Bronchial epithelial cell (primary cell): ENCODE data around the gene MYOF. TPM values are rescaled to one million over a fixed set of nuclear protein-coding genes. Genes with fewer than 3 reads are reported as not detected.
A peak's percentile ranks its signal among the peaks of the same experiment; 100 is the strongest.

ENCODE experiments used
- DNase-seq: peaks from one replicate; pipeline ENCODE4 v3.0.0-alpha.2; 2010; ENCODE audit warnings: low read depth
- FAIRE-seq: peaks from 2 replicates; lab custom pipeline; 2011; peaks lifted over from hg19 to GRCh38; lab: Jason Lieb, UNC
- H3K27me3 ChIP-seq: 2 replicates; pipeline ENCODE4 v1.5.1; 2011; ENCODE audit warnings: low read length; ENCODE audit not compliant: control insufficient read depth, insufficient read depth
- H3K36me3 ChIP-seq: 2 replicates; pipeline ENCODE4 v1.5.1; 2011; ENCODE audit warnings: low read length; ENCODE audit not compliant: control insufficient read depth, insufficient read depth
- H3K4me3 ChIP-seq: 2 replicates; pipeline ENCODE4 v1.5.1; 2011; ENCODE audit warnings: mild to moderate bottlenecking, low read depth, low read length, control low read depth
- total RNA-seq: library from RNA; depleted of rRNA; stranded (reverse); fragments of >200 nt; gene quantifications from 2 replicates; pipeline ENCODE4 v1.2.1, GENCODE V29; 2014
- TF ChIP-seq, protein P1 (sequence below): IDR thresholded peaks from 2 replicates; pipeline ENCODE4 v1.5.1; 2011; ENCODE audit warnings: mild to moderate bottlenecking, moderate library complexity, low read length, control low read depth, inconsistent platforms; ENCODE audit not compliant: insufficient read depth, severe bottlenecking

Gene MYOF
- total RNA-seq, 1 donor from 2014 or later = 133 TPM

DNA sequence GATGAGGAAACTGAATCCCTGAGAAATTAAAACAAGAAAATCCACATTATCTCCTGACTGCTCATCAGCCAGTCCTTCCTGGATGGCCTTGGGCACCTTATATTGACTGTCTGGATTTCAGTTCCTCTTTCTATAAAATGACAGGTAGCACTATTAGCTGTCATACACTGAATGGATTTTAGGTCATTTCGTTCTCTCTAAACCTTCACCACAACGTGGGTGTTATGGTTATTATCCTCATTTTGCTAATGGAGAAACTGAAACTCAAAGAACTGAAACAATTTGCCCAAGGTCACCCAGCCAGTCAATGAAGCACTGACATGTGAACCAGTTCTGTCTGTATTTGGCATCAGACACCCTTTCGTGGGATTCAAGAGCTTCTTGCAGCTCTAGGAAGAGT lies 214.6 kb downstream of the MYOF start:
- DNase-seq (no peak), FAIRE-seq (no peak)
- Histone ChIP-seq H3K4me3 (no peak overlapping the region), H3K27me3 (no peaks in the 10 kb centered on the region), H3K36me3 (no peaks in the 10 kb centered on the region)
- TF ChIP-seq, protein P1, sequence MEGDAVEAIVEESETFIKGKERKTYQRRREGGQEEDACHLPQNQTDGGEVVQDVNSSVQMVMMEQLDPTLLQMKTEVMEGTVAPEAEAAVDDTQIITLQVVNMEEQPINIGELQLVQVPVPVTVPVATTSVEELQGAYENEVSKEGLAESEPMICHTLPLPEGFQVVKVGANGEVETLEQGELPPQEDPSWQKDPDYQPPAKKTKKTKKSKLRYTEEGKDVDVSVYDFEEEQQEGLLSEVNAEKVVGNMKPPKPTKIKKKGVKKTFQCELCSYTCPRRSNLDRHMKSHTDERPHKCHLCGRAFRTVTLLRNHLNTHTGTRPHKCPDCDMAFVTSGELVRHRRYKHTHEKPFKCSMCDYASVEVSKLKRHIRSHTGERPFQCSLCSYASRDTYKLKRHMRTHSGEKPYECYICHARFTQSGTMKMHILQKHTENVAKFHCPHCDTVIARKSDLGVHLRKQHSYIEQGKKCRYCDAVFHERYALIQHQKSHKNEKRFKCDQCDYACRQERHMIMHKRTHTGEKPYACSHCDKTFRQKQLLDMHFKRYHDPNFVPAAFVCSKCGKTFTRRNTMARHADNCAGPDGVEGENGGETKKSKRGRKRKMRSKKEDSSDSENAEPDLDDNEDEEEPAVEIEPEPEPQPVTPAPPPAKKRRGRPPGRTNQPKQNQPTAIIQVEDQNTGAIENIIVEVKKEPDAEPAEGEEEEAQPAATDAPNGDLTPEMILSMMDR = no peak

DNA sequence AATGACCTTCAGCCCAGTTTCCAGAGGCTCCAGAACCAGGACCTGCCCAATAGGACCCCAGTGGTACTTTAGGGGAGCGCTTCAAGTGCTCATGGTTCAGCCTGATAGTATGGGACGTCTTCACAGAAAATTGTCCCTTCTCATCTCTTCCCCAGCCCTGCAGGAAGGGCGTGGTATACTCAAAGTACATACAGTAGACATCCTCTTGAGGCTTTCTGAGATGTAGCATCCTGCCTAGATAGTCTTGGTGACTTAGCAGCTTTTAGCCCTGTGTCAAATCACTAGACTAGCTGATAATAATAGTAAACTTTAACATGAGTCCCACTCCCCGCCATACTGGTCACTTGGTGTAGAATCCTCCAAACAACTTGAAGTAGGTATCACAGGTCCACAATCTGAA lies 215.3 kb downstream of the MYOF start:
- H3K36me3 ChIP-seq = no peaks in the 10 kb centered on the region
- no peak for DNase-seq
- no peak for FAIRE-seq
- no peaks in the 10 kb centered on the region for H3K27me3 ChIP-seq
- TF ChIP-seq, protein P1 = no peak
- H3K4me3 ChIP-seq = no peak overlapping the region

DNA sequence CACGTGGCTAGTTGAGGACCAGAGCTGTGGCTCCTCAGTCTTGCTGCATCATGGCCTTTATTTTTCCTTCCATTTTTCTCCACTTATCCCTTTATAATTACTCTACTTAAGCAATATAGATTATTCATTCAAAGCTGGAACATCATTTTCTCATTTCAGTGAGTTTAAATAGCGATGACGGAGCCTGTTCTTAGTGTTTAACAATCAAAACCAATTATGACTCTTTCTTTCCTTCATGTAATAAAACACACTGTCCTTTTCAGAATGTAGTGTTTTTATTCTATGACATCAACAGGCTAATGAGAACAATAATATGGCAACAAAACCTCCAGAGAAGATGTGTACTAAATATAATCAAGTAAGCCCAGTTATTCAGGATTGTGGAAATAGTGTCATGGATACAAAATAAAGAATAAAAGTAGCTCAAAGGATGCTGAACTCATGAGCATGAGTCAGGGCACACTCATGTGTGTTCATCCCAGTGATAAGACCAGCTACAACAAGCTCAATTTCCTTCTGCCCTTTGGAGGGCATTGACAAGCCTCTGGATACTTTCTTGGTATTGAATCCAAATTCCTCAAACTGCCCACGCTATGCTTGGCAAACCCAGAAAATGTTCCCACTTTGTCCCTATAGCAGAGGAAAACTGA lies 220.0 kb downstream of the MYOF start:
- peak; percentile 93 for DNase-seq
- Histone ChIP-seq H3K4me3 (no peak overlapping the region), H3K27me3 (no peaks in the 10 kb centered on the region), H3K36me3 (no peaks in the 10 kb centered on the region)
- FAIRE-seq = peak; percentile 40
- TF ChIP-seq, protein P1 = no peak

DNA sequence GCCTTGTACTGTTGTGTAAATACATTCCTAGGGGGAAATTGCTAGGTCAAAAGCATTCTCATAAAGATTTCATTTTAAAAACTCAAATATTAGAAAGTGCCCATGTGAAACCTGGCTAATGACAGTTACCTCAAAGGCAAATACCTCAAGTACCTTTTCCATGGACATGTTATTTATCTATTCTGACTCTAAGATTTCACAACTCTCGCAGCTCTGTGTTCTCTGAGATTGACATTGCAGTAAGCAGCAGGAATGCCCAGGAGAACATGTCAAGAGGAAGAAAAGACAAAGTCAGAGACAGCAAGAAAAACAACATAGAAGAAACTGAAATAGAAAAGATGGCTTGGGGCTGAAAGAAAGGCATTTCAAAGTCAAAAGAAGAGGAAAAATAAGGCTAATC lies 221.0 kb downstream of the MYOF start:
- no peak overlapping the region for H3K4me3 ChIP-seq
- TF ChIP-seq, protein P1 = no peak
- no peaks in the 10 kb centered on the region for H3K27me3 ChIP-seq
- H3K36me3 ChIP-seq = no peaks in the 10 kb centered on the region
- peak; percentile 19 for DNase-seq
- no peak for FAIRE-seq

DNA sequence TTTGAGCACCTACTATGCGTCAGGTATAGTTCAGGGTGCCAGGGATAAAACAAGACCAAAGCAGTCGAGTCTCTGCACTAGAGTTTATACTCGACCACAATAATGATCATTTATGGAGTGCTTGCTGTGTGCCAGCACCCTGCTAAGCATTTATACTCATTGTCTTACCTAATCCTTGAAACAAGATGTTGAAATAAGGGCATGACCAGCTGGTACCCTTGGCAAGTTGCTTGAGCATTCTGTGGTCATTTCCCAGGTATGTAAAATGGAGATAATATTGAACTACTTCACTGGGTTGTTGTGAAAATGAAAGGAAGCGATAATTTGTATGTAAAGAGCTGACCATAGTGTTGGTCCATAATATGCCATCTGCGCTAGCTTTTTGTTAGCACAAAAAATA lies 223.0 kb downstream of the MYOF start:
- FAIRE-seq = no peak
- no peak overlapping the region for H3K4me3 ChIP-seq
- H3K27me3 ChIP-seq = no peaks in the 10 kb centered on the region
- TF ChIP-seq, protein P1 = no peak
- H3K36me3 ChIP-seq = no peaks in the 10 kb centered on the region
- peak; percentile 25 for DNase-seq

Other genes with a start within 250 kb of the MYOF start
- 0.53 and 2.0 TPM in 2 replicates for gene CEP55, start 14.3 kb upstream of the MYOF start, total RNA-seq
- gene FFAR4, start 84.3 kb upstream of the MYOF start, total RNA-seq = not detected in 2 replicates
- not detected in 2 replicates for gene RBP4, start 118.9 kb upstream of the MYOF start, total RNA-seq
- not detected in 2 replicates for gene PDE6C, start 130.2 kb upstream of the MYOF start, total RNA-seq
- 4.7 and 7.2 TPM in 2 replicates for gene FRA10AC1, start 220.3 kb upstream of the MYOF start, total RNA-seq